GM12874 (cell line): ENCODE data around the gene IL17RA.

ENCODE experiments used
- TF ChIP-seq, protein P1 (sequence below): IDR thresholded peaks from 2 replicates; pipeline ENCODE4 v1.5.1; 2011; ENCODE audit warnings: low read depth, mild to moderate bottlenecking, control low read depth, low read length, moderate library complexity; ENCODE audit not compliant: insufficient read depth

The IL17RA gene

DNA sequence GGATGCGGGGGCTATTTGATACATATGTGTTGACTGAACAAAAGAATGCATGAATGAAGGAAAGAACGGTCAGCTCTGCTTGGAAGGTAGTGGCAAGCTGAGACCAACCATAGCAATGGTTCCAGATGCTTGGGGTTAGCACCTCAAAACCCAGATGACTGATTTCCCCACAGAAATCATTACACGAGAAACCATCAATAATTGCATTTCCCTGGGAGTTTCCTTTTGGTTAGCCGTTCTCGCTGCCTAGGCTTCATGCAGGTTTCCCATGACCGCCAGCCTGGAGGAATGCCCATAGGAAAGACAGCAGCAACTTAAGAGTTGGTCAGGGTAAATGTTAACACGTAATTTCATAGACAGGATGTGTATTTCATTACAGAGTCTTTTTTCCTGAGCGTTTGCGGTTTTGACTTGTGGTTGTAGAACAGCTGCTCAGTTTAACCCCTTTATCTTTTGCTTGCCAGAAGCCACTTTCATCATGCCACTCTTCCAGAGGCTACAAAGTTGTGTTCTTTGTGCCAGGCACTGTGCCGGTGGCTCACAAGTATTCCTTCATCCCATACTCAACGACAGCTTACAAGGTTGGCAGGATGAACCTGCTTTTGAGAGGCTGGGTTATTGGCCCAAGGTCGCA lies 2.8 kb downstream of the IL17RA start:
- TF ChIP-seq, protein P1, sequence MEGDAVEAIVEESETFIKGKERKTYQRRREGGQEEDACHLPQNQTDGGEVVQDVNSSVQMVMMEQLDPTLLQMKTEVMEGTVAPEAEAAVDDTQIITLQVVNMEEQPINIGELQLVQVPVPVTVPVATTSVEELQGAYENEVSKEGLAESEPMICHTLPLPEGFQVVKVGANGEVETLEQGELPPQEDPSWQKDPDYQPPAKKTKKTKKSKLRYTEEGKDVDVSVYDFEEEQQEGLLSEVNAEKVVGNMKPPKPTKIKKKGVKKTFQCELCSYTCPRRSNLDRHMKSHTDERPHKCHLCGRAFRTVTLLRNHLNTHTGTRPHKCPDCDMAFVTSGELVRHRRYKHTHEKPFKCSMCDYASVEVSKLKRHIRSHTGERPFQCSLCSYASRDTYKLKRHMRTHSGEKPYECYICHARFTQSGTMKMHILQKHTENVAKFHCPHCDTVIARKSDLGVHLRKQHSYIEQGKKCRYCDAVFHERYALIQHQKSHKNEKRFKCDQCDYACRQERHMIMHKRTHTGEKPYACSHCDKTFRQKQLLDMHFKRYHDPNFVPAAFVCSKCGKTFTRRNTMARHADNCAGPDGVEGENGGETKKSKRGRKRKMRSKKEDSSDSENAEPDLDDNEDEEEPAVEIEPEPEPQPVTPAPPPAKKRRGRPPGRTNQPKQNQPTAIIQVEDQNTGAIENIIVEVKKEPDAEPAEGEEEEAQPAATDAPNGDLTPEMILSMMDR, result no peak

GRCh38 chr22:17090550-17090949 lies 5.8 kb downstream of the IL17RA start:
- TF ChIP-seq, protein P1, result no peak

DNA sequence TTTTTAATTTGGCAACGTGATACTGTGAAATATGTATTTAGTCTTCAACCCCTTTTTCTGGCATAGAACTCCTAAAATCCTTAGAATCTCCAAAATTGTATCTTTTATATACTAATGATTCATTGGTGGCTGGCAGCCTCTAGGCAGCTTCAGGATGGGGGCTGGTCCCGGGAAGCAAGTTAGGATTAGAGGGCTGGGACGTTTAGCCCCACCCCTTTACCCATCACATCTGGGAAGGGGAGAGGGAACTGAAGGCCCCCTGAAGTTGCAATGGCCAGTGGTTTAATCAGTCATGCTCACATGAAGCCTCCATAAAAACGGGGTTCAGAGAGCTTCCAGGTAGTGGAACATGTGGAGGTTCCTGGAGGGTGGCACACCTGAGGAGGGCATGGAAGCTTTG lies 7.1 kb downstream of the IL17RA start:
- TF ChIP-seq, protein P1, result no peak

- TF ChIP-seq, protein P1, result no peak
These were observed 8.3 kb downstream of the IL17RA start for GRCh38 chr22:17093081-17093480.

- TF ChIP-seq, protein P1, result no peak
These were observed 10.7 kb downstream of the IL17RA start for GRCh38 chr22:17095538-17095937.

GRCh38 chr22:17096071-17096470 lies 11.3 kb downstream of the IL17RA start:
- TF ChIP-seq, protein P1, result no peak

GRCh38 chr22:17097062-17097461 lies 12.3 kb downstream of the IL17RA start:
- TF ChIP-seq, protein P1, result no peak
